HG02642 (cell line): Measurements from ENCODE around the gene CCDC30.
A peak's percentile ranks its signal among the peaks of the same experiment; 100 is the strongest.

Experiments used
- ATAC-seq: cut with Tn5 transposase; IDR thresholded peaks from one replicate; pipeline ENCODE4 v1.9.1; 2021; ENCODE audit warnings: mild to moderate bottlenecking; ENCODE audit not compliant: unreplicated experiment, poor library complexity

CCDC30 gene

DNA sequence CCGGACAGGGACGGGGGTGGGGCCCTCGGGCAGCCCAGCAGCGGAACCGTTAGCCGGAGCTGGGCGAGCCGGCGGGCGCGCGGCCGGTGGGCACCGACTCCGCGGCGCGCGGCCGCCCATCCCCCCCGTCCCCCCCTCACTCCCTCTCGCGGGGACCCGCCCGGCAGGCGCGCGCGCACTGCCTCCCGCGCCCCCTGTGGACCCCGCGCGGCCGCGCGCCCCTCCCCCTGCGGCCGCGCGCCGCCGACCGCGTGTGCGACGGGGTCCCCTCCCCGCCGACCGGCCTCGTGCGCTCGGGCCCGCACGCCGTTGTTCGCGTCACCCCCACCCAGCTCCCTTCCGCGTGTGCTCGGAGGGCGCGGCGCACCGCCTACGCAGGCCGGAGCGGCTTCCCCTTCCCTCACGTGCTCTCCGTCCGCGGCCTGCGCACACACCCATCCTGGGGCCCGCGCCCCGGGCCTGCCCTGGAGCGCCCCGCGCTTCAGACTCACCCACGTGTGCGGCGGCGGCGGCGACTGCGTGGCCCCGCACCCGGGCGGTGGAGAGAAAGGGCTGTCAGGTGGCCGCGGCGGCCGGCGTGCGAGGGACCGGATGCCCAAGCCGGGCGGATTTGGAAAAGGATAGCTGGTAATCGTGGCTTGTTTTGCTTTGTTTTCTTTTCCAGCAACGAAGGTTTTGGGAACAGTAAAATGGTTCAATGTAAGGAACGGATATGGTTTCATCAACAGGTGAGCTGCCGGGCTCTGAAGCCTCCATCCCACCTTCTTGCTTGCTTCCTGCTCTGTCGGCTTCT, 219.8 kb downstream of the CCDC30 start:
- ATAC-seq, result peak; percentile 42

DNA sequence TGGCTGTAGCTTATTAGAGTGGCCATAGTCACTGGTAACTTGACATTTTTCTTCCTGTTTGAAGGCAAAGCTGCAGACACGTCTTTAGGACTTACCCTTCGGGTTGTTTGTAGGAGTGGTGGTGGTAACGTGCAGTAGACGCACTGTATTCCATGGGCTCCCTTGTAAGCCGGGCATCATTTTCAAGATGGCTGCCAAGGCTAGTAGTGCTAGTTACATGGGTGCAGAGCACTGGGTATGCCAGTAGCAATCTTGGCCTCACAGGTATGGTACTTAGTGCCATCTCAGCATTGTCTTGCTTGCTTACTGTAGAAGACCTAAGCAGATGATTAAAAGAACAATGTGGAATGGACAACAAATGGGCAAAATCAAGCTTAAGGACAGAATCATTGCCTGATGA, 221.1 kb downstream of the CCDC30 start:
- ATAC-seq, result no peak

- ATAC-seq, result no peak
These were observed 223.3 kb downstream of the CCDC30 start for GRCh38 chr1:42686418-42686817.

- no peak for ATAC-seq
These were observed 226.8 kb downstream of the CCDC30 start for GRCh38 chr1:42689912-42690311.

GRCh38 chr1:42690477-42691156, 227.5 kb downstream of the CCDC30 start:
- ATAC-seq, result no peak

- ATAC-seq, result no peak
These were observed 228.0 kb downstream of the CCDC30 start for GRCh38 chr1:42691157-42691498.

GRCh38 chr1:42692461-42692860, 229.4 kb downstream of the CCDC30 start:
- no peak for ATAC-seq

DNA sequence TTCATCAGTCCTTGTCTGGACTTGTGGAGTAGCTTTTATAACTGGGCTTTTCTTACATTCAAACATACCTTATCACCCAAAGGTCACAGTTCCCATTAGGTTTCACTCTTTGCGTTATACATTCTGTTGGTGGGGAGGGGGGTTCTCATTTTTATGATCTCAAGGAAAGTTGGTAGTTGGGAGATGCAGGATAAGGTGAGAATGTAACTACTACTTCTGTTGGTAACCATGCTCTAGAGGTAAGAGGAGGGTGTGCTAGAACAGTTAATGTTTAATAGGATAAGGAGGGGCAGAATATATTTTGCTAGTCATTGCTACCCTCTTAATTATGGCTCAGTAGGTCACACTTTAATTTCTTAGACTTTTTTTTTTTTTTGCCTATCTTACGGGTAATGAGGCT, 229.8 kb downstream of the CCDC30 start:
- ATAC-seq, result no peak

DNA sequence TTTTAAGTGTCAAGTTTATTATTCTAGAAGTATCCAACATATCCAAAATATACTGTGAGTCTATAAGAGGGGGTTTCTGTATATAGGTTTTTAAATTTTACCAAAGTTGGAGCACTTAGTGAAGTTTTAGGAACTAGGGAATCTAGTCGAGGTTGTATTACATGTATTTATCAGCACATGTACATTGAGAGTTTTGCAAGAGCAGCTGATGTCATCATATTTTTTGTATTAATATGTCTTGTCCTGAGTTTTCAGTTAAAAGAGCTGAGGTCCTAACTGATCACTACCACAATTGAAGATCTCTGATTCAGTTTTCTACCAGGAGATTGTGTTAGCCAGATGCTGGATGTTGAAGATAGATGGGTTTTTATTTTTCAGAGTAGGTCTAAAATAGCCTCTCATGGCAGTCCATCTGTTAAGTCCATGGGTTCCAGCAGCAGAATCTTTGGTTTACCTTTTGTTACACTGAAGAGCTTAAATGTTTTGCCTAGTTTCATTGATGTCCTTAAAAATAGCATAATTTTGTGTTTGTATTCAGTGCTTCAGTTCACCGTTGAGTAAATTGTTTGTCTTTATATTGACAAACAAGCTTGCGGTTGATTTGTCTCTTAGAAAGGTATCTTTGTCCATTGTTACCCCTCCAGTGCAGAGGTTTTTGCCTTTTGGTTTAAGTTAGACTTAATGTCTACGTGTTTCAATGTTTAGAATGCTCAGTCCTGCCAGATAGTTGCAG, 235.2 kb downstream of the CCDC30 start:
- ATAC-seq, result no peak

- no peak for ATAC-seq
These were observed 236.9 kb downstream of the CCDC30 start for GRCh38 chr1:42700006-42700405.

DNA sequence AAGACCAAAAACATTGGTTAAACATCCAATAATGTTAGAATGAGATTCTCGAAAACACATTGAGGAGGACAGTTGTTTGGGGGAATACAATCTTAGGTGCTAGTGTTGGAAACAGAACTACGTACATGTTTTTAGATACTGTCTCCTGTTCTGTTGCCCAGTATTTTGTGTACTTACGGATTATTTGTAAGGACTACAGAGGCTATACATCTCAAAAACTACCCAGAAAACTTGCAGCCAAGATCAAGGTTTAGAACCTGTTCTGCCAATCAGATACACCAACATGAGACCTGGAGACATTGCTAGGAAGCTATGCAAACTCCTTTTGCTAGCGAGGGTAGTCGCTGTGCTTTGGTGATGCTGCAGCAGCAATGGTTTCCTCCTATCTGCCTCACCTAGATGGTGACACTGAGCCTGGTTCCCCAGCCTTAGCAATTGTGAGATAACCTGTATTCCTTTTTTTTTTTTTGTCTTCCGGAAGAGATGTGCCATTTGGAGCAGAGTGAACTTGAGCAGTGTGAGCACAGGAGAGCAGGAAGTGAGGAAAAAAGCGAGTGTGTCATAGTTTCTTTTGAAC, 240.9 kb downstream of the CCDC30 start:
- no peak for ATAC-seq
